ENCODE results near the gene CCDC174.

CCDC174 gene

DNA sequence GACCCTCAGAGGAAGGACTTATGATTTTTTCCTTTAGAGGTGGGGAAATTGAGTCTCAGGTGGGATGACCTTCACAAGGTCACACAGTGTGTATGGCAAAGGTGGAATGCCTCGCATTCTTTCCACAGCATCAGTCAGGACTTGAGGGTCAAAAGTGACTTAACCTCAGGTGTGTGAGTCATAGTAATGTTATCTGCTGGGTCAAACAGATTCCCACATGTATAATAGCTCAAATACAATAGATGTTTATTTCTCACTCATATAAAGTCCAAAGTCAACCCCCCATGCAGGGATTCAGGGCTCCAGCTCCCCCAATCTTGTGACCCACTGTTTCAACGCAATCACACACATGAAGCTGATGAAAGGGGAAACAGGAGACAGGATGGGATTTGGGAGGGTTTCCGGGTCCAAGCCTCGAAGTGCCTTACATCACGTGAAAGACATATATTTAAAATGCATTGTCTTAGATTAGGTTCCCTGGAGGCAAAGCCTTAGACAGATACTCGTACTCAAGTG, 34.0 kb upstream of the CCDC174 start:
- H2AFZ ChIP-seq (ENCODE audit: low read length), result no peak overlapping the region
- H3K4me1 ChIP-seq (ENCODE audit: low read length), result no peaks in the 10 kb centered on the region

DNA sequence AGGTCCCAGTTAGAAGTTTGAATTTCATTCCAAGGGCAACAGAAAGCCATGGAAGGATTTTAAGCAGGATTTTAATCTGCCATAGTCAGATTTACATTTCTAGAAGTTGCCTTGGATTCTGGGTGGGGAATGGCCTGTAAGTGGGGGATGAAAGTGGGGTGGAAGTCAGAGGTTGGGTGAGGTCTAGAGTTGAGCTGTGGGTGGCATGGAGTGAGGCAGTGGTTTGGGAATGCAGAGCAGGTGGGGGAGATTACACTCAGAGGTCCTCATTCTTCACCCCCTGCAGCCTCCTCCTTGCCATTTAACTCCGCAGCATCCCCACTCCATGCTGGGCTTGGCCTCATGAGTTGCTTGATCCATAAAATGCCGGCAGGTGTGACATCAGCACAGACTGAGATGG, 32.0 kb upstream of the CCDC174 start:
- Histone ChIP-seq H3K9me2 (replicated peaks; ENCODE audit: insufficient read depth, low read length) (no peaks in the 10 kb centered on the region), H3K9me3 (replicated peaks; ENCODE audit: insufficient read depth, low read length) (no peaks in the 10 kb centered on the region), H4K20me1 (ENCODE audit: insufficient read depth, low read length) (no peaks in the 10 kb centered on the region), H3F3A (ENCODE audit: insufficient read depth, low read length) (no peaks in the 10 kb centered on the region), H3K36me3 (replicated peaks; ENCODE audit: insufficient read depth, low read length) (no peaks in the 10 kb centered on the region), H3K4me2 (ENCODE audit: low read depth, low read length) (no peak overlapping the region), H3K79me2 (ENCODE audit: low read length) (no peaks in the 10 kb centered on the region), H3K9ac (ENCODE audit: low read length) (no peak overlapping the region), H3K4me3 (ENCODE audit: low read length) (no peak overlapping the region), H2AFZ (ENCODE audit: low read length) (no peak overlapping the region), H3K27me3 (replicated peaks; ENCODE audit: insufficient read depth, low read length) (0 out of 2 replicates have a peak, but pooled peaks cover 10% of the 10 kb centered on the region), H3K4me1 (ENCODE audit: low read length) (no peaks in the 10 kb centered on the region), H3K27ac (ENCODE audit: low read length) (no peak overlapping the region)
- DNase-seq, result no peak
- TF ChIP-seq EZH2phosphoT487 (IDR thresholded peaks at IDR 0.05; ENCODE audit: low read length), result no peak

More for the DNA sequence above, 34.0 kb upstream of the CCDC174 start:
- H3F3A ChIP-seq (ENCODE audit: insufficient read depth, low read length), result no peaks in the 10 kb centered on the region
- H3K9me3 ChIP-seq (replicated peaks; ENCODE audit: insufficient read depth, low read length), result no peaks in the 10 kb centered on the region
- H3K27me3 ChIP-seq (replicated peaks; ENCODE audit: insufficient read depth, low read length), result 0 out of 2 replicates have a peak, but pooled peaks cover 3% of the 10 kb centered on the region
- H4K20me1 ChIP-seq (ENCODE audit: insufficient read depth, low read length), result no peaks in the 10 kb centered on the region
- H3K27ac ChIP-seq (ENCODE audit: low read length), result no peak overlapping the region
- no peak overlapping the region for H3K9ac ChIP-seq (ENCODE audit: low read length)
- no peak overlapping the region for H3K4me3 ChIP-seq (ENCODE audit: low read length)
- no peaks in the 10 kb centered on the region for H3K9me2 ChIP-seq (replicated peaks; ENCODE audit: insufficient read depth, low read length)
- no peaks in the 10 kb centered on the region for H3K36me3 ChIP-seq (replicated peaks; ENCODE audit: insufficient read depth, low read length)
- TF ChIP-seq EZH2 (optimal IDR thresholded peaks at IDR 0.05; ENCODE audit: low read depth, low read length) (no peak), EZH2phosphoT487 (IDR thresholded peaks at IDR 0.05; ENCODE audit: low read length) (no peak)
- TF ChIP-seq, protein P1, sequence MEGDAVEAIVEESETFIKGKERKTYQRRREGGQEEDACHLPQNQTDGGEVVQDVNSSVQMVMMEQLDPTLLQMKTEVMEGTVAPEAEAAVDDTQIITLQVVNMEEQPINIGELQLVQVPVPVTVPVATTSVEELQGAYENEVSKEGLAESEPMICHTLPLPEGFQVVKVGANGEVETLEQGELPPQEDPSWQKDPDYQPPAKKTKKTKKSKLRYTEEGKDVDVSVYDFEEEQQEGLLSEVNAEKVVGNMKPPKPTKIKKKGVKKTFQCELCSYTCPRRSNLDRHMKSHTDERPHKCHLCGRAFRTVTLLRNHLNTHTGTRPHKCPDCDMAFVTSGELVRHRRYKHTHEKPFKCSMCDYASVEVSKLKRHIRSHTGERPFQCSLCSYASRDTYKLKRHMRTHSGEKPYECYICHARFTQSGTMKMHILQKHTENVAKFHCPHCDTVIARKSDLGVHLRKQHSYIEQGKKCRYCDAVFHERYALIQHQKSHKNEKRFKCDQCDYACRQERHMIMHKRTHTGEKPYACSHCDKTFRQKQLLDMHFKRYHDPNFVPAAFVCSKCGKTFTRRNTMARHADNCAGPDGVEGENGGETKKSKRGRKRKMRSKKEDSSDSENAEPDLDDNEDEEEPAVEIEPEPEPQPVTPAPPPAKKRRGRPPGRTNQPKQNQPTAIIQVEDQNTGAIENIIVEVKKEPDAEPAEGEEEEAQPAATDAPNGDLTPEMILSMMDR (IDR thresholded peaks at IDR 0.05; ENCODE audit: low read length), result no peak
- H3K4me2 ChIP-seq (ENCODE audit: low read depth, low read length), result no peak overlapping the region
- no peaks in the 10 kb centered on the region for H3K79me2 ChIP-seq (ENCODE audit: low read length)
- no peak for DNase-seq

DNA sequence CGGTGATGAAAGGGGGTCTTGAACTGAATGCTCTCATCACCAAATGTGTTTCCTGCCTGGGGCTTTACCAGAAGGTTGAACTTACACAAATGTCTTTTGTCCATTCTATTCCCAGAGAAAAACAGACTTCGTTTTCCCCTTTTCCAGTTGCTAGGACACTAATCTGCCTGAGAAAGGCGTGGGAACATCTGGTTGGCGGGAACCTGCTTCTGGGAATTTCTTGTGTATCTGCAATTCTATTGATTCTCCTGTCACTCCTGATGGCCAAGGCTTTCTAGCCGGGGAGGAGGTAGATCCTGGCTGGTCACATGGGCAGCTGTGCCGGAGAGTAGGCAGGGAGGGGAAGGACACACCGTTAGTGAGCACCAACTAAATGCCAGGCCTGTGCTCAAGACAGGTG, 31.1 kb upstream of the CCDC174 start:
- no peak for DNase-seq
- Histone ChIP-seq H3K9me2 (replicated peaks; ENCODE audit: insufficient read depth, low read length) (no peaks in the 10 kb centered on the region), H2AFZ (ENCODE audit: low read length) (no peak overlapping the region), H3K4me3 (ENCODE audit: low read length) (no peak overlapping the region), H3F3A (ENCODE audit: insufficient read depth, low read length) (no peaks in the 10 kb centered on the region), H3K27ac (ENCODE audit: low read length) (no peak overlapping the region), H3K9me3 (replicated peaks; ENCODE audit: insufficient read depth, low read length) (no peaks in the 10 kb centered on the region), H3K4me1 (ENCODE audit: low read length) (no peaks in the 10 kb centered on the region), H3K4me2 (ENCODE audit: low read depth, low read length) (no peak overlapping the region), H4K20me1 (ENCODE audit: insufficient read depth, low read length) (no peaks in the 10 kb centered on the region), H3K27me3 (replicated peaks; ENCODE audit: insufficient read depth, low read length) (peaks cover 10% of the 10 kb centered on the region; the same call in 1 of the 2 replicates), H3K9ac (ENCODE audit: low read length) (no peak overlapping the region), H3K36me3 (replicated peaks; ENCODE audit: insufficient read depth, low read length) (no peaks in the 10 kb centered on the region), H3K79me2 (ENCODE audit: low read length) (no peaks in the 10 kb centered on the region)
- TF ChIP-seq, protein P1 (IDR thresholded peaks at IDR 0.05; ENCODE audit: low read length), result no peak
- no peak for TF ChIP-seq EZH2 (optimal IDR thresholded peaks at IDR 0.05; ENCODE audit: low read depth, low read length)
- no peak for TF ChIP-seq EZH2phosphoT487 (IDR thresholded peaks at IDR 0.05; ENCODE audit: low read length)

DNA sequence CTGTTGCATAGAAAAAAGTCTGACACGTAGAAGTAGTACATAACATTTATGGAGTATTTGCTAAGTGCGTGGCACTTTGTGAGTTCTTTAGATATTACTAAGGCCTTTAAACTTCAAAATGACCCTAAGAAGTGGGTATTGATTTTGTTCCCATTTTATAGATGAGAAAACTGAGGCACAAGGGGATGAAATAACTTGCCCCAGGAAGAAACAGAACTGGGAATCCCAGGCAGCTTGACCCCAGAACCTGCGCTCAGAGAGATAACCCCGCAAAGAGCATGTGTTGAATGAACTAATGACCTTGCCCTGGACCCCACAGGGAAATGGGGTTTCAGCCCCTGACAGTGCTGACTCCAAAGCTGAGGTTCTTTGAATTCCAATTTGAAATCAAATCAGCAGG, 30.5 kb upstream of the CCDC174 start:
- no peaks in the 10 kb centered on the region for H3F3A ChIP-seq (ENCODE audit: insufficient read depth, low read length)
- H3K4me3 ChIP-seq (ENCODE audit: low read length), result no peak overlapping the region
- no peaks in the 10 kb centered on the region for H3K79me2 ChIP-seq (ENCODE audit: low read length)
- H3K36me3 ChIP-seq (replicated peaks; ENCODE audit: insufficient read depth, low read length), result no peaks in the 10 kb centered on the region
- no peak overlapping the region for H3K27ac ChIP-seq (ENCODE audit: low read length)
- H3K4me2 ChIP-seq (ENCODE audit: low read depth, low read length), result no peak overlapping the region
- no peak overlapping the region for H2AFZ ChIP-seq (ENCODE audit: low read length)
- H3K9me2 ChIP-seq (replicated peaks; ENCODE audit: insufficient read depth, low read length), result no peaks in the 10 kb centered on the region
- no peak for DNase-seq
- H4K20me1 ChIP-seq (ENCODE audit: insufficient read depth, low read length), result no peaks in the 10 kb centered on the region
- H3K4me1 ChIP-seq (ENCODE audit: low read length), result no peaks in the 10 kb centered on the region
- H3K27me3 ChIP-seq (replicated peaks; ENCODE audit: insufficient read depth, low read length), result peaks cover 10% of the 10 kb centered on the region; the same call in 1 of the 2 replicates
- H3K9ac ChIP-seq (ENCODE audit: low read length), result no peak overlapping the region
- no peaks in the 10 kb centered on the region for H3K9me3 ChIP-seq (replicated peaks; ENCODE audit: insufficient read depth, low read length)
- no peak for TF ChIP-seq EZH2phosphoT487 (IDR thresholded peaks at IDR 0.05; ENCODE audit: low read length)

All from MM.1S (cell line).